BE2C (cell line): ENCODE results near the gene LAPTM4A.
"Not testable (repeated sequence)": the region's sequence is repeated elsewhere in the genome, so short reads cannot be mapped to it uniquely, and the experiment has no call there.

Experiments used
- DNase-seq: peaks from one replicate; pipeline ENCODE4 v3.0.0-alpha.2; 2020
- H3K27me3 ChIP-seq: fragments of 250-450 bp; sonication (Bioruptor Pico); 2 replicates; pipeline ENCODE4 v1.5.1; 2020; ENCODE audit warnings: mild to moderate bottlenecking
- H3K36me3 ChIP-seq: fragments of 250-450 bp; sonication (Bioruptor Pico); 2 replicates; pipeline ENCODE4 v1.5.1; 2020; ENCODE audit warnings: mild to moderate bottlenecking
- H3K4me1 ChIP-seq: fragments of 250-450 bp; sonication (Bioruptor Pico); 2 replicates; pipeline ENCODE4 v1.5.1; 2020
- H3K4me3 ChIP-seq: 2 replicates; pipeline ENCODE4 v1.5.1; 2011; ENCODE audit warnings: low read depth, low read length
- H3K9me3 ChIP-seq: fragments of 250-450 bp; sonication (Bioruptor Pico); 2 replicates; pipeline ENCODE4 v1.5.1; 2020
- CTCF ChIP-seq: IDR thresholded peaks from 2 replicates; pipeline ENCODE4 v1.5.1; 2012; ENCODE audit warnings: mild to moderate bottlenecking, low read depth, low read length

The LAPTM4A gene

GRCh38 chr2:20079546-20080115 lies 28.2 kb upstream of the LAPTM4A start:
- DNase-seq, result no peak
- TF ChIP-seq CTCF, result no peak

GRCh38 chr2:20077411-20077940 lies 26.0 kb upstream of the LAPTM4A start:
- no peak for DNase-seq
- no peaks in the 10 kb centered on the region for H3K27me3 ChIP-seq
- H3K9me3 ChIP-seq, result no peaks in the 10 kb centered on the region
- TF ChIP-seq CTCF, result no peak
- H3K4me3 ChIP-seq, result no peak overlapping the region
- H3K4me1 ChIP-seq, result peaks cover 19% of the 10 kb centered on the region
- no peaks in the 10 kb centered on the region for H3K36me3 ChIP-seq

More at GRCh38 chr2:20079546-20080115, 28.2 kb upstream of the LAPTM4A start:
- no peaks in the 10 kb centered on the region for H3K9me3 ChIP-seq
- no peaks in the 10 kb centered on the region for H3K27me3 ChIP-seq
- no peak overlapping the region for H3K4me3 ChIP-seq
- no peaks in the 10 kb centered on the region for H3K36me3 ChIP-seq
- H3K4me1 ChIP-seq, result peaks cover 4% of the 10 kb centered on the region

- no peak for DNase-seq
- Histone ChIP-seq H3K27me3 (no peaks in the 10 kb centered on the region), H3K4me1 (peaks cover 21% of the 10 kb centered on the region), H3K4me3 (no peak overlapping the region), H3K36me3 (no peaks in the 10 kb centered on the region), H3K9me3 (no peaks in the 10 kb centered on the region)
- no peak for TF ChIP-seq CTCF
Observed at GRCh38 chr2:20076757-20077156, 25.3 kb upstream of the LAPTM4A start.

- TF ChIP-seq CTCF, result no peak
- Histone ChIP-seq H3K36me3 (no peaks in the 10 kb centered on the region), H3K4me3 (no peak overlapping the region), H3K9me3 (no peaks in the 10 kb centered on the region), H3K4me1 (peaks cover 21% of the 10 kb centered on the region), H3K27me3 (no peaks in the 10 kb centered on the region)
- no peak for DNase-seq
Observed at GRCh38 chr2:20074901-20075300, 23.5 kb upstream of the LAPTM4A start.

GRCh38 chr2:20074046-20074648 lies 22.7 kb upstream of the LAPTM4A start:
- H3K9me3 ChIP-seq, H3K36me3 ChIP-seq, H3K4me3 ChIP-seq, H3K27me3 ChIP-seq: not testable (repeated sequence)
- peaks cover 21% of the 10 kb centered on the region for H3K4me1 ChIP-seq
- DNase-seq, result peak; percentile 66

GRCh38 chr2:20073460-20073859 lies 22.0 kb upstream of the LAPTM4A start:
- no peak overlapping the region for H3K4me3 ChIP-seq
- no peak for TF ChIP-seq CTCF

More at GRCh38 chr2:20073460-20073859, 22.0 kb upstream of the LAPTM4A start:
- Histone ChIP-seq H3K27me3 (no peaks in the 10 kb centered on the region), H3K4me1 (peaks cover 21% of the 10 kb centered on the region), H3K9me3 (no peaks in the 10 kb centered on the region), H3K36me3 (no peaks in the 10 kb centered on the region)
- DNase-seq, result no peak
